Peyer's patch (tissue), 4 donors: Measurements from ENCODE around the gene TRIM43. TPM values are rescaled to one million over a fixed set of nuclear protein-coding genes. Genes with fewer than 3 reads are reported as not detected.
"Not testable (repeated sequence)": the region's sequence is repeated elsewhere in the genome, so short reads cannot be mapped to it uniquely, and the experiment has no call there.

ENCODE experiments used
- DNase-seq, 3 donors: peaks; one replicate each; pipeline ENCODE4 v3.0.0-alpha.2; 2017 to 2019
- H3K27ac ChIP-seq, 4 donors: fragments of 200-600 bp; sonication (generic); one replicate each; pipeline ENCODE4 v1.5.1; 2016 to 2019
- H3K27me3 ChIP-seq, 2 donors: fragments of 200-600 bp; sonication (generic); one replicate each; pipeline ENCODE4 v1.5.1; 2019
- H3K36me3 ChIP-seq, 3 donors: fragments of 200-600 bp; sonication (generic); one replicate each; pipeline ENCODE4 v1.5.1; 2016 to 2019
- H3K4me1 ChIP-seq, 4 donors: fragments of 200-600 bp; sonication (generic); one replicate each; pipeline ENCODE4 v1.5.1; 2016 to 2019
- H3K4me3 ChIP-seq, 4 donors: fragments of 200-600 bp; sonication (generic); 1 replicate in 3 of 4; 2 replicates in 1 of 4; pipeline ENCODE4 v1.5.1; 2016 to 2019; ENCODE audit warnings: mild to moderate bottlenecking in 1 of 4
- H3K9me3 ChIP-seq, 4 donors: fragments of 200-600 bp; sonication (generic); one replicate each; pipeline ENCODE4 v1.5.1; 2016 to 2019; ENCODE audit warnings: mild to moderate bottlenecking in 1 of 4
- CTCF ChIP-seq, 6 experiments: fragments of 450-650 bp in 4 of 6; fragments of 200-600 bp in 2 of 6; sonication (generic) in 1 of 6; IDR thresholded peaks; one replicate each; pipeline ENCODE4 v1.5.1; 2017 to 2019; ENCODE audit warnings: antibody characterized with exemption in 6 of 6, mild to moderate bottlenecking in 3 of 6, moderate library complexity in 1 of 6
- POLR2A ChIP-seq, 2 donors: fragments of 450-650 bp; IDR thresholded peaks; one replicate each; pipeline ENCODE4 v1.5.1; 2017; ENCODE audit warnings: antibody characterized with exemption in 2 of 2, mild to moderate bottlenecking in 2 of 2, moderate library complexity in 2 of 2
- total RNA-seq, 4 donors: library from RNA; depleted of rRNA; stranded (reverse); fragments of >200 nt; gene quantifications; one replicate each; pipeline ENCODE4 v1.1.0, GENCODE V29; 2016

TRIM43 gene
- total RNA-seq: not detected

- not testable (repeated sequence) for DNase-seq, H3K36me3 ChIP-seq, H3K4me1 ChIP-seq, H3K27me3 ChIP-seq, H3K9me3 ChIP-seq, H3K4me3 ChIP-seq, H3K27ac ChIP-seq
Measured at GRCh38 chr2:95591701-95592100, at the start of gene TRIM43. TRIM43 (plus strand) TSS chr2:95592001; CDS start chr2:95594024, 2,023 bp downstream.

GRCh38 chr2:95551055-95551568 lies 40.7 kb upstream of the TRIM43 start:
- no peaks in the 10 kb centered on the region for H3K36me3 ChIP-seq
- H3K27me3 ChIP-seq: no peaks in the 10 kb centered on the region
- H3K27ac ChIP-seq: no peak overlapping the region
- H3K4me1 ChIP-seq: no peaks in the 10 kb centered on the region
- TF ChIP-seq POLR2A (IDR thresholded peaks at IDR 0.05) (no peak), CTCF (IDR thresholded peaks at IDR 0.05) (no peak)
- no peak for DNase-seq
- H3K9me3 ChIP-seq: no peaks in the 10 kb centered on the region
- H3K4me3 ChIP-seq: no peak overlapping the region

GRCh38 chr2:95552911-95553310 lies 38.9 kb upstream of the TRIM43 start:
- H3K27me3 ChIP-seq: no peaks in the 10 kb centered on the region
- H3K9me3 ChIP-seq: no peaks in the 10 kb centered on the region
- H3K36me3 ChIP-seq: no peaks in the 10 kb centered on the region
- no peak overlapping the region for H3K4me3 ChIP-seq
- DNase-seq: no peak
- H3K4me1 ChIP-seq: no peaks in the 10 kb centered on the region
- TF ChIP-seq CTCF (IDR thresholded peaks at IDR 0.05) (no peak), POLR2A (IDR thresholded peaks at IDR 0.05) (no peak)
- H3K27ac ChIP-seq: no peak overlapping the region

GRCh38 chr2:95569170-95569569 lies 22.6 kb upstream of the TRIM43 start:
- Histone ChIP-seq H3K27ac (no peak overlapping the region), H3K9me3 (no peaks in the 10 kb centered on the region), H3K36me3 (no peaks in the 10 kb centered on the region), H3K27me3 (no peaks in the 10 kb centered on the region), H3K4me3 (no peak overlapping the region), H3K4me1 (no peaks in the 10 kb centered on the region)
- DNase-seq: no peak
- TF ChIP-seq POLR2A (IDR thresholded peaks at IDR 0.05): no peak
- no peak for TF ChIP-seq CTCF (IDR thresholded peaks at IDR 0.05)

- Histone ChIP-seq H3K27ac (no peak overlapping the region), H3K27me3 (no peaks in the 10 kb centered on the region), H3K9me3 (no peaks in the 10 kb centered on the region), H3K4me3 (no peak overlapping the region), H3K4me1 (no peaks in the 10 kb centered on the region), H3K36me3 (no peaks in the 10 kb centered on the region)
- DNase-seq: no peak
- no peak for TF ChIP-seq POLR2A (IDR thresholded peaks at IDR 0.05)
- no peak for TF ChIP-seq CTCF (IDR thresholded peaks at IDR 0.05)
Measured at GRCh38 chr2:95573866-95574265, 17.9 kb upstream of the TRIM43 start.

GRCh38 chr2:95574506-95574905 lies 17.3 kb upstream of the TRIM43 start:
- no peaks in the 10 kb centered on the region for H3K9me3 ChIP-seq
- no peak overlapping the region for H3K27ac ChIP-seq
- H3K4me3 ChIP-seq: no peak overlapping the region
- DNase-seq: no peak
- H3K4me1 ChIP-seq: no peaks in the 10 kb centered on the region
- H3K27me3 ChIP-seq: no peaks in the 10 kb centered on the region
- TF ChIP-seq POLR2A (IDR thresholded peaks at IDR 0.05) (no peak), CTCF (IDR thresholded peaks at IDR 0.05) (no peak)
- H3K36me3 ChIP-seq: no peaks in the 10 kb centered on the region
